Right lobe of liver (tissue), 4 donors: Measurements from ENCODE around the gene CCBE1.

Experiments used
- CTCF ChIP-seq, 4 donors: fragments of 200-600 bp in 3 of 4; fragments of 450-650 bp in 1 of 4; IDR thresholded peaks; one replicate each; pipeline versions ENCODE4 v1.5.1 to v1.8.0; 2016 to 2022; ENCODE audit warnings: antibody characterized with exemption in 4 of 4, mild to moderate bottlenecking in 2 of 4
- POLR2A ChIP-seq: fragments of 450-650 bp; IDR thresholded peaks from one replicate; pipeline ENCODE4 v1.6.1; 2017; ENCODE audit warnings: antibody characterized with exemption, mild to moderate bottlenecking
- donor health status: DM: no; HTN: no; CAD: no.
- donor health status: DM: no; HTN: no; CAD: no.
- donor health status: DM: no; HTN: yes; CAD: no.

- no peak for TF ChIP-seq CTCF (IDR thresholded peaks at IDR 0.05)
- TF ChIP-seq POLR2A, result no peak
Measured at GRCh38 chr18:59700535-59700967, 3.3 kb upstream of the CCBE1 start.
